Esophagus squamous epithelium (tissue), 4 donors: ENCODE data around the gene TMCO1.

Experiments
- CTCF ChIP-seq, 6 experiments: fragments of 450-650 bp in 4 of 6; fragments of 200-600 bp in 2 of 6; sonication (generic) in 2 of 6; IDR thresholded peaks; one replicate each; pipeline ENCODE4 v1.5.1; 2016 to 2019; ENCODE audit warnings: antibody characterized with exemption in 6 of 6, mild to moderate bottlenecking in 4 of 6, moderate library complexity in 4 of 6
- POLR2A ChIP-seq, 4 donors: fragments of 450-650 bp; IDR thresholded peaks; one replicate each; pipeline ENCODE4 v1.6.1; 2017; ENCODE audit warnings: antibody characterized with exemption in 4 of 4, mild to moderate bottlenecking in 4 of 4, moderate library complexity in 3 of 4

GRCh38 chr1:165816826-165817497 is 48.3 kb upstream of the TMCO1 start:
- TF ChIP-seq CTCF (IDR thresholded peaks at IDR 0.05), result no peak
- no peak for TF ChIP-seq POLR2A (IDR thresholded peaks at IDR 0.05)
